GM10266 (cell line): Measurements from ENCODE around the gene HOXB3.

Experiments used
- DNase-seq: peaks from one replicate; pipeline ENCODE4 v3.0.0; 2012; ENCODE audit errors: extremely low spot score
- TF ChIP-seq, protein P1 (sequence below): IDR thresholded peaks from 2 replicates; pipeline ENCODE4 v1.5.1; 2012; ENCODE audit warnings: mild to moderate bottlenecking, low read depth; ENCODE audit not compliant: control insufficient read depth, insufficient read depth; ENCODE audit errors: missing control alignments

Gene HOXB3

GRCh38 chr17:48603959-48604769 is 14.1 kb upstream of the HOXB3 start:
- TF ChIP-seq, protein P1, sequence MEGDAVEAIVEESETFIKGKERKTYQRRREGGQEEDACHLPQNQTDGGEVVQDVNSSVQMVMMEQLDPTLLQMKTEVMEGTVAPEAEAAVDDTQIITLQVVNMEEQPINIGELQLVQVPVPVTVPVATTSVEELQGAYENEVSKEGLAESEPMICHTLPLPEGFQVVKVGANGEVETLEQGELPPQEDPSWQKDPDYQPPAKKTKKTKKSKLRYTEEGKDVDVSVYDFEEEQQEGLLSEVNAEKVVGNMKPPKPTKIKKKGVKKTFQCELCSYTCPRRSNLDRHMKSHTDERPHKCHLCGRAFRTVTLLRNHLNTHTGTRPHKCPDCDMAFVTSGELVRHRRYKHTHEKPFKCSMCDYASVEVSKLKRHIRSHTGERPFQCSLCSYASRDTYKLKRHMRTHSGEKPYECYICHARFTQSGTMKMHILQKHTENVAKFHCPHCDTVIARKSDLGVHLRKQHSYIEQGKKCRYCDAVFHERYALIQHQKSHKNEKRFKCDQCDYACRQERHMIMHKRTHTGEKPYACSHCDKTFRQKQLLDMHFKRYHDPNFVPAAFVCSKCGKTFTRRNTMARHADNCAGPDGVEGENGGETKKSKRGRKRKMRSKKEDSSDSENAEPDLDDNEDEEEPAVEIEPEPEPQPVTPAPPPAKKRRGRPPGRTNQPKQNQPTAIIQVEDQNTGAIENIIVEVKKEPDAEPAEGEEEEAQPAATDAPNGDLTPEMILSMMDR: no peak
- DNase-seq: no peak

- TF ChIP-seq, protein P1: no peak
- DNase-seq: no peak
These were observed 11.7 kb upstream of the HOXB3 start for GRCh38 chr17:48601539-48602425.

DNA sequence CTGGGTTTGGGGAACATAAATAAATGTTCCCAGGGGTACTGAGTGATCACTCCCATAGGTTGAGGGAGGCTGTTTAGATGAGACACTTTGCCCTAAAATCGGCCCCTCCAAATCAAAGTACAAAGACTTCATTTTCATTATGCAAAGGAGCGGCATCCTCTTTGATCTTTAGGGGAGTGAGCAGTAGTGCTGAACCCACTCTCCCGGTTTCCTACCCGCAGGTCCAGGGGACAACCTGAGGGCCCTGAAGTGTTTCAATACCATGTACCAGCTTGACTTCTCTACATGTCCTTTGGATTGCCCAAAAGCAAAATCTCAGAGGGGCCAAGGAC is 11.1 kb upstream of the HOXB3 start:
- TF ChIP-seq, protein P1: no peak
- no peak for DNase-seq

- TF ChIP-seq, protein P1: no peak
- no peak for DNase-seq
These were observed 10.4 kb upstream of the HOXB3 start for GRCh38 chr17:48600244-48601098.

GRCh38 chr17:48599354-48599753 is 9.3 kb upstream of the HOXB3 start:
- TF ChIP-seq, protein P1: no peak
- no peak for DNase-seq

DNA sequence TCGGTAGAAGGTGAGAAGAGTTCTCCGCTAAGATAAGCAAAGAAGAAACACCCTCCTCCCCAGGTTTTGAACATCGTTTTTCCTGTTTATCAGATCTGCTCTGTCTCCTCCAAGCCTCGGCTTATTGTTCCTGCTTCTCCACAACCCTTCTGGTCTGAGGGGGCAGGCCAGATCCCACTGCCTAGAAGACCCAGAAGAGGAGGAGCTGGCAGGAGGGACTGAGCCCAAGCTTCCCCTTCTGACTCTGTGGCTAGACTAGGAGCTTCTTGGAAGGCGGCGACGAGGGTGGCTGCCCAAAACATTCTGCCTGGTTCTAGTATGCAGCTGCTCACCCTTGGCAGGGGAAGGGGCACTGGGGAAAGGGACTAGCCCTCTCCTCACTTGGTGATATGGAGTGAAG is 8.7 kb upstream of the HOXB3 start:
- no peak for DNase-seq
- TF ChIP-seq, protein P1: no peak
